NOMO-1 (cell line): ENCODE results near the gene TMEM114.

Experiments
- DNase-seq, 2 experiments: peaks; one replicate each; lab custom pipeline; 2025; ENCODE audit not compliant: unreplicated experiment in 2 of 2; lab: John Stamatoyannopoulos, UW

TMEM114 gene

DNA sequence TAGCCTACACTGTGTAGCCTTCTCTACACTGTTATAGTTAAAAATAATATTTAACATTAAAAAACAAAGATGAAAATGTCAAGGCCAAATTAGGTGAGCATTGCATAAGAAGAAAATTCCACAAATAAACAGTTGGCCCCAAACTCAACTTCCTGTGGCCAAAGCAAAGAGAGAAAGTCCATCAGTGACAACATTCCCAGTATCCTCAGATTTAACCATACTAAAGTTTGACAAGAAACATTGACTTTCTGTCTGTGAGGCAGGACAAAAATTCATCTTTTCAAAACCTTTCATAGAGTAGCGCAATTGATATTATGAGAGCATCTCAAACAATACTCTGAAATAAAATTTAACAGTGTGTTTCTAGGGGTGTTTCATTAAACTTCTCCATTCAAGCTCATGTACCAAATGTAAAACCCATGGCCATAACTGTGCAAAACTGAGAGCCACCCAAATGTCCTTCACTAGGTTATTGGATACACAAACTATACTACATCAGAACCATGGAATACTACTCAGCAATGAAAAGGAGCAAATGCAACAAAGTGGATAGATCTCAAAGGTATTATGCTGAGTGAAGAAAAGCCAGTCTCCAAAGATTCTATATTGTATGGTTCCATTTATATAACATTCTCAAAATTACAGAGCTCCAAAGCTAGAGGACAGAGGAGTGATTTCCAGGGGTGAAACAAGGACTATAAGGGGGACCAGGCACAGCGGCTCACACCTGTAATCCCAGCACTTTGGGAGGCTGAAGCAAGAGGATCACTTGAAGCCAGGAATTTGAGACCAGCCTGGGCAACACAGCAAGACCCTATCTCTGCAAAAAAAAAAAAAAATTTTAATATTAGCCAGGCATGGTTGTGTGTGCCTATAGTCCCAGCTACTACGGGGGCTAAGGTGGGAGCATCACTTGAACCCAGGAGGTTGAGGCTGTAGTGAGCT, 38.7 kb downstream of the TMEM114 start:
- DNase-seq, result no peak

DNA sequence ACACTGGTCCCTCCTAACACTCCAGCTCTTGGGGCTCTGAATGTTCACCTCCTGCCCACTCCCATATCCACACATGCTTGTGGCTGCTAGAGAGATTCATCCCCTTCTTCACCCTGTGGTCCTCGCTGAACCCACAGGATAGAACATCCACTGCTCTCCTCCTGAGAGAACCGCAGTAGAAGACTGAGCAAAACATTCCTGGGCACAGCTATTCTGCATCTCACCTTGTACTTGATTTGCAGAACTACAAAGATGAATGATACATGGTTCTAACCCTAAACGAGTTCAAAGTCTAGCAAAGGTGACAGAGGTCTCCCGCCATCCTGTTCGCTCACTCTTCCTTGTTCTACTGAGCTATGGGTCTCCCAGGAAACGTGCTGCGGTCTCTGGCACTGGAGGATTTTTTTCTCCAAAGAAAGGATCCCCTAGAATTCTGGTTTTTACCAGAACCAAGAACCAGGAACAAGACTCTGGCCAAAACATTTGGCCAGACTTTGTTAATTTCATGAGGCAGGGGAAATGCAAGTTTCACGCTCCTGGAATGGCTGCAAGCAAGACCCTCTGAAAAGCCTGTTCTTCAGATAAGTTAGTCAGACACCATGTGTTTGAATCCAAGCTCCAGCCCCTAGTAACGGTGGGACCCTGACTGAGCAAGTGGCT, 39.5 kb downstream of the TMEM114 start:
- no peak for DNase-seq

DNA sequence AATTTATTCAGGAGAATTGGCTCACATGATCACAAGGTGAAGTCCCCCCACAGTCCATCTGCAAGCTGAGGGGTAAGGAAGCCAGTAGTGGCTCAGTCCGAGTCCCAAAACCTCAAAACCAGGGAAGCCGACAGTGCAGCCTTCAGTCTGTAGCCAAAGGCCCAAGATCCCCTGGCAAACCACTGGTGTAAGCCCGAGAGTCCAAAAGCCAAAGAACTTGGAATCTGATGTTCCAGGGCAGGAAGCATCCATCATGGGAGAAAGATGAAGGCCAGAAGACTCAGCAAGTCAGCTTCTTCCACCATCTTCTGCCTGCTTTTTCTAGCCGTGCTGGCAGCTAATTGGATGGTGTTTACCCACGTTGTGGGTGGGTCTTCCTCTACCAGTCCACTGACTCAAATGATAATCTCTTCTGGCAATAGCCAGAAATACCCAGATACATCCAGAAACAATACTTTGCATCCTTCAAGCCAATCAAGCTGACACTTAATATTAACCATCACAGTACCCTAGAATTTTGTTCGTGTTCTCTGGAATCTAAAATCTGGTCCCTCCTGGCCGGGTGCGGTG, 40.4 kb downstream of the TMEM114 start:
- DNase-seq, result no peak

DNA sequence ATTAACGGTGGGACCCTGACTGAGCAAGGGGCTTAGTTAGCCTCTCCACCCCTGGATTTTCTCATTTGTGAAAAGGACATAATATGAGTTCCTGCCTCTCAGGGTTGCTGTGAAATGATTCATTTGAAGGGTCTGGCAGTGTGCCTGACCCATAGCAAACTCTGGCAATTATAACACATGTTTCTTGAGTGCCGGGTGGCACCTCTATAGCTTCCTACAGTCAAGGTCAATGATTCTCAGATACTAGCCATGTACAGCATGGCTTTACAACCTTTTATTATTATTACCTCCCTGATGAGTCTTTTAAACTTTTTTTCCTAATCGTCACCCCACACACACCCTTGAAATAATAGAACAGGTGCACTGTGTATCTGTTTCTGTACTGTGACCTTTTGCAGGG, 42.1 kb downstream of the TMEM114 start:
- no peak for DNase-seq

DNA sequence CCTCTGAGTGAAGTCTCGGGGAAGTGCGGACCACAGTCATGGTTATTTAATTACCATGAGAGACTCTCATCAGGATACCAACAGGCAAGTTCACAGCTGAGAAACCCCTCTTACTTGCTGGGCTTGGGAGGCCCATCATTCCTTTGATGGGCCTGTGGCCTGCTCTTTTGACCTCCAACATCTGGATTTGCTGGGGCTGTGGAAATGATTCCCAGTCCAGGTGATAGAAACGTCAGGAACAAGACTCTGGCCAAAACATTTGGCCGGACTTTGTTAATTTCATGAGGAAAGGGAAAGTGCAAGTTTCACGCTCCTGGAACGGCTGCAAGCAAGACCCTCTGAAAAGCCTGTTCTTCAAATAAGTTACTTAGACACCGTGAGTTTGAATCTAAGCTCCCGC, 42.5 kb downstream of the TMEM114 start:
- no peak for DNase-seq

DNA sequence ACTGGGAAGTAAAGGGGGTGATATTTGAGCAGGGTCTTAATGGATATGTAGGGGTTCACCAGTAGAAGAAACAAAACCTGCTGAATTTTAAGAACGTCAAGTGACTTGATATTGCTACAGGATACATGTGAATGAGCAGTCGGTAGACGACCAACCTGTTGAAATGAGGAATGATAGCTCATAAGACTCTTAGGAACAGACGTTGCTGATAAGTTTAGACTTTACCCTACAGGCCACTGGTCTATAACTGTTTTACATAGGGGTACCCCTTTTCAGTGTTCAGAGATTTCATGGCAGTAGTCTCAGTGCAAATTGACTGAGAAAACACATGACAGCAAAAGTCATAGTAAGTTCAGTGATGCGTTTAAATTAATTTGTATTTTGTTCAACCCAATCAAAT, 45.9 kb downstream of the TMEM114 start:
- DNase-seq, result no peak

DNA sequence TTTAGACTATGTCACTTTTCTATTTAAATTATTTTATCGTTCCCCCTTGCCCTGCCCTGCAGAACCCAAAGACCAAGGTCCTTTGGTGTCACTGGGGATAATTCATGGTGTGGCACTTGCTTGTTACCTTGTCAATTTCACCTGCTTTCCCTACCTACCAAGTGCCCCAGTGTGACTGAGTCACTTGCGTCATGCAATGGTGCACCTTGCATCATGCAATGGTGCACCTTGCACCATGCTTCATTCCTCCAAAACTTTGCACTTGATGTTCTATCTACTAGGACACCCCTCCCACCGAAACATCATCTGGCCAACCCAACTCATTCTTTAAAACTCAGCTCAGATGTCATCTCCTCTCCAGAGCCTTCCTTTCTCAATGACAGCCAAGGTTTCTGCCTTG, 47.1 kb downstream of the TMEM114 start:
- no peak for DNase-seq

DNA sequence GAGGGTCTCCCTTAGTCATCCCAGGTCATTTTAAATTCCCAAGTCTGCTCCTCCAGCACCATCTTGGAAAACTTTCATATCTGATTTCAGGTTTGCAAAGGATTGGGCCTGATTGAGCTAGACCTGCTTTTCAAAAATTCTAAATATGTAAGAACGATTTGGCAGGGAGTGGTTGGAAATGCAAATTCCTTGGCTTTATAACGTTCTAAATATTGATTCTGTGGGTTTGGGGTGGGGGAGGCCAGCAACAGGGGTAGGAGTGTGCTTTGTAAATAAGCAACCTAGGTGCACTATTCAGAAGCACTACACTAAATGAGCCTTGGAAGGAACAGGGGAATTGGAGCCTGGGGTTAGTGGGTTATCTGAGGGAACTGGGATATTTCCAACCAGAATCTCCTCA, 47.9 kb downstream of the TMEM114 start:
- no peak for DNase-seq

DNA sequence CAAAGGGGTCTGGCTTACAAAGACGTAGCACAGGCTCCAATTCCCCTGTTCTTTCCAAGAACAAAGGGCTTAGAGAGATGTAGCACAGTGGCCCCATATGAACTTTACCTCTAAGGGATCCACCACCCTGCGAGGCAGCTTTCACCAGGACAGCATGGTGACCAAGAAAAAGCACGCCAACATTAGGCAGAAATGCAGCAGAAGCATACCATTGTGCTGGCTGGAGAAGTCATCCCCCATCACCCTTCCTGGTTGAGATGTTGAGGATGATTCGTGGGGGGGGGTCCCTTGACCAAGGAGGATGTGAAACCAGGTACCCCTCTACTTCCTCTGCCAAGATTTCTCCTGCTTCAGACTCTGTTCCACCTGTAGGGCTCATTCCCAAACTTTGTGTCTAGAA, 48.4 kb downstream of the TMEM114 start:
- DNase-seq, result no peak

DNA sequence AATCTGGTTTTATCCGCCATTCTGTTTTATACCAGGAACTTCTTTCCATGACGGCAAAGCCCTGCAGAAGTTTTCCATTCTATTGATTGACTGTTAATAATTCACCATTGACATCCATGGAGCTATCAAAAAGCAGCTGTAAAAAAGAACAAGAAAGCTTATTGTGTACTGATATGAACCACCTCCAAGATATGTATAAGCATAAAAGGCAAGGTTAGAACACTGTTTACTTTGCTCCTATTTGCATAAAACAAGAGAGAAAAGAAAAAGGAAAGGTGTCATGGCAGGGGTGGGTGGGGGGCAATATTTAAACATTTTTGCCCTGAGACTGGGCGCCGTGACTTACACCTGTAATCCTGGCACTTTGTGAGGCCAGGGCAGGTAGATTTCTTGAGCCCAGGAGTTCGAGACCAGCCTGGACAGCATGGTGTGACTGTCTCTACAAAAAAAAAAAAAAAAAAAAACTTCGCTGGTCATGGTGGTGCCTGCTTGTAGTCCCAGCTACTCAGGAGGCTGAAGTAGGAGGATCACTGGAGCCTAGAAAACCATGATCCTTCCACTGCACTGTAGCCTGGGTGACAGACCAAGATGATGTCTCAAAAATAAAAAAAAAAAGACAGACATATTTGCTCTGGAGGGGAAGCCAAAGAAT, 52.5 kb downstream of the TMEM114 start:
- no peak for DNase-seq

DNA sequence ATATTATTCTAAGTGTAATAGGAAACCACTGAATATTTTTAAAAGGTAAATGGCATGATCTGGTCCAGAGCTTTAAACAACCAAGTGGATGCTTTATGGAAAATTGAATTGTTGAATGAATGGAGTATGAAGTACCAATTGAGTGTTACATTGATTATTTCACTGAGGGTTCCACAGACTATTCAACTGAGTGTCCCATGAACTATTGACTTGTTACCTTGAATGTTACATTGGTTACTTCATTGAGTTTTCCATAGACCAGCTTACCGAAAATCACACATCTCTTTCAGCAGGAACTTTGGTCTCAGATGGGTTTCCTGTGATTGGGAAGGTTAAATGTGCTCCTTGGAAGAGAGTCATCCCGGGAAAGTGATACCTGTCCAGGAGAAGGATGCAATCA, 56.8 kb downstream of the TMEM114 start:
- no peak for DNase-seq

DNA sequence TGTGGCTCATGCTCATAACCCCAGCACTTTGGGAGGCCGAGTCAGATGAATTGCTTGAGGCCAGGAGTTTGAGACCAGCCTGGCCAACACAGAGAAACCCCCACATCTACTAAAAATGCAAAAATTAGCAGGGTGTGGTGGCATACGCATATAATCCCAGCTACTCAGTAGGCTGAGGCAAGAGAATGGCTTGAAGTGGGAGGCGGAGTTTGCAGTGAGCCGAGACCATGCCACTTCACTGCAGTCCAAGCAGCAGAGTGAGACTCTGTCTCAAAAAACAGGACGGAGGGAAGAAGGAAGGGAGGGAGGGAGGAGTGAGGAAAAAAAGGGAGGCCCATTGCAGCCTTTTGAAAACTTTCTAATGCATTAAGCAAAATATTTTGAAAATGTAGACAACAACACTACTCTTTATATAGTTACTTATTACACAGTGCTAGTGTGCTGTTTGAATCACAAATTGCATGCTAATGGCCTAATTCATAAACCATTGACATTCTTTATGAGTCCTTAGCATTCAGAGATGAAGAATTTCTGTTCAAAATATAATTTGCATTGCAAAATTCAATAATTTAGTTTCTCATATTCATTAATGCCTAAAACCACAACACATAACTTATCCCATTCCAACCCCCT, 59.4 kb downstream of the TMEM114 start:
- no peak for DNase-seq

DNA sequence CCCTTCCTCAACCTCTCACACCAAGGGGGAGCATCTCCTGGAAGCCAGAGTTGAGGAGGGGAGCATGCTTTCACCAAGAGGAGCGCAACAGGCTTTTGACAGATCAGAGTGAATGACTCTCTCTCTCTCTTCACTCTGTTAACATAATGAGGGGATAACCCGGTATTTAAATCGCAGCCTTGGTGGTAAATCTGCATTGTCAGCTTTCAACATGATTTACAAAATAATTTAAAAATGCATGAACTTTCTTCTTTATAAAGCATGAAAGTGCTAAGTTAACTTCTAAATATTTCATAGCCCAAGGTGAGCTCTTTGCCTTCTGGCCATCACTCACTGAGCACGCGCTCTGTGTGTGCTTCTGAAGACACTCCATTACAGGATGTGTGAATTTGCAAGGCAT, 61.8 kb downstream of the TMEM114 start:
- no peak for DNase-seq

DNA sequence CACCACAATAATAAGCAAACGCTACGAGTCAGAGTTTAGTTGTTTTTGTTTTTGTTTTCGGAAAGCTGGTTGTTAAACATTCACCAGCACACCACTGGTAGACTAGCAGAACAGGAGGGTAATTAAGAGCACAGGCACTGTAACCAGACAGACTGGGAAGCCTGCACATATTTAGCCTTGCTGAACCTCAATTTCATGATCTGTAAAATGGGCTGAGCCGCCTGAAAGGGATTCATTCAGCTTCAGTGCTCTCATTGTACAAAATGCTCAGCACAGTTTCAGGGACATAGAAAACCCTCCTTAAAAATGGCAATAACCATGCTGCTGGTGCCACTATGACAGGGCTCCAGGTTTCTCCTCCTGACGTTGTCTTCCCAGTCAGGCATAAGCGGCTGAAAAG, 66.4 kb downstream of the TMEM114 start:
- DNase-seq, result no peak

DNA sequence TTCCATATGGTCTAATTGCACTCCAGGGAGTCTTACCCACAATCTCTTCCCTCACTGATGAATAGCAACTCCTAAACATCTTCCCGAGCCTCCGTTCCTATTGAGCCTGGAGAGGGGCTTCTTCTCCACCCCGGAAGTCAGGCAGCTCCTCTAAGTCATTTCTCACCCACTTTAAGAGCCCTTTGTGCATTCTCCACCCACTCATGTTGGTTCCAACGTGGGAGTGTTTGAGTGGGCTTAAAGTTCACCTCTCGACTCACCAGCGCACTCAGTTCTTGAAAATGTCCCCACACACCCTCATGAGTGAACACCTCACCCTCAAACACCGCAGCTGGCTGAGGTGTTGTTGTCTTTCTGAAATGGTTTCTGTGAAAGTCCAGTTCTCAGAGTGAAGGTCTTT, 67.6 kb downstream of the TMEM114 start:
- DNase-seq, result no peak

DNA sequence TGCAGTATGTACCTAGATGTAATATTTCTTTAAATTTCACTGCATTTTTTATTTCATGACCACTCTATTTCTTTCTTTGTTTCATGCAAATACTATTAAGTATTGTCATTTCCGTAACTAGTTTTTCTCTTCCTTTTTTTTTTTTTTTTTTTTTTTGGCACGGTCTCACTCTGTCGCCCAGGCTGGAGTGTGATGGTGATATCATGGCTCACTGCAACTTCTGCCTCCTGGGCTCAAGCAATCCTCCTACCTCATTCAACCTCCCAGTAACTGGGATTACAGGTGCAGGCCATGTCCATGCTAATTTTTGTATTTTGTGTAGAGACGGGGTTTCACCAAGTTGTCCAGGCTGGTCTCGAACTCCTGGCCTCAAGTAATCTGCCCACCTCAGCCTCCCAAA, 70.7 kb downstream of the TMEM114 start:
- DNase-seq, result no peak
